Measurements from ENCODE around the gene KRT222.

KRT222 gene

DNA sequence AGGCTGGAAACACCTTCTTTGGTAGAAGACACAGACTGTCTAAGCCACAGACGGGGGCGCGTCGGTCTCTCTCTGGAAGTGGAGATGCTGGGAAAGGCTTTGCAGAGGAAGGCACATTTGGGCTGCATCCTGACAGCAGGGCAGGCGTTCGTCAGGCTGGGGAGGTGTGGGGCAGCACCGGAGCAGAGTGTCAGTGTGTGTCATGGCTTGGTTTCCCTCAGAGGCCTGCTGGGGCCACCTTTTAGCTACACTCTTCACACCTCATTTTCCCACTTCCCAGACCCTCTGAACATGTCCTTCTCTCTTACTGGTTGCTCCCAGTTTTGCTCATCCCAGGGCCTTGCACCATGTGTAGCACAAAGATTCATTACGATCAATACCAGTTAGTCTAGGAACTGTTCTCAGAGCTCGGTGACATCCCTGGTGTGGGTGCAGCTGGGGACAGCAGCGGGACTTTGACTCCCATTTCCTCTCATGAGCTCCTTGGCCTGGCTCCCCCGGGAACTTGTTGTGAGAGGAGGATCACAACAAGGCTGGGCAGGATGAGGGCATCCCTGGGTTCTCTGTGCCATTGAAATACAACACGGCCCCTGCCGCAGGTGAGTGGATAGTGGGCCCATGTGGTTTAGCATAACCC is 50.4 kb downstream of the KRT222 start:
- DNase-seq = no peak

DNA sequence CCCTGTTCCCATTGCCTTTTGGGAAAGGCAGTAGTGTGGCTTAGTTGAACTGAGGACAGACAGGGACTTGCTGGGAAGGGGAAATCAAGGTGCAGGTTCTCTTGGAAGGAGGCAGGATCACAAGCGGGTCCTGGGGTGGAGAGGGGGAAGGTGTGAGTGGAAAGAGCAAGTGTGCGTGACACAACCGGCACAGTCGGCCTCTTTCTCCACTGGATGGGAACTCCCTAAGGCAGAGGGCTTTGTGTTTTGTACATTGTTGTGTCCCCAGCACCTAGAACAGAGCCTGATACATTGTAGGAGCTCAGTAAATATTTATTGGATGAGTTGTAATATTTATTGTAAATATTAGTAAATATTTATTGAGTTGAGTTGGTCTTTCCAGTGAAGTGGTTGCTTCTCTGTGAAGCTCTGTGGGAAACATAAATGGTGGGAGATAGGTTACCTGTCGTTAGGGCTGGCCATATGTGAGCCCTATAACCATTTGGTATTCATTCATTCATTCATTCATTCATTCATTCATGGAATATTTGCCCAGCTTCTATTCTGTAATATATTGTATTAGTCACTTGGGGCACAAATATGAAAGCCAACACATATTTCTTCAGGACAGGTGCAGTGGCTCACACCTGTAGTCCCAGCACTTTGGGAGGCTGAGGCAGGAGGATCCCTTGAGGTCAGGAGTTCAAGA is 51.4 kb downstream of the KRT222 start:
- DNase-seq = no peak

DNA sequence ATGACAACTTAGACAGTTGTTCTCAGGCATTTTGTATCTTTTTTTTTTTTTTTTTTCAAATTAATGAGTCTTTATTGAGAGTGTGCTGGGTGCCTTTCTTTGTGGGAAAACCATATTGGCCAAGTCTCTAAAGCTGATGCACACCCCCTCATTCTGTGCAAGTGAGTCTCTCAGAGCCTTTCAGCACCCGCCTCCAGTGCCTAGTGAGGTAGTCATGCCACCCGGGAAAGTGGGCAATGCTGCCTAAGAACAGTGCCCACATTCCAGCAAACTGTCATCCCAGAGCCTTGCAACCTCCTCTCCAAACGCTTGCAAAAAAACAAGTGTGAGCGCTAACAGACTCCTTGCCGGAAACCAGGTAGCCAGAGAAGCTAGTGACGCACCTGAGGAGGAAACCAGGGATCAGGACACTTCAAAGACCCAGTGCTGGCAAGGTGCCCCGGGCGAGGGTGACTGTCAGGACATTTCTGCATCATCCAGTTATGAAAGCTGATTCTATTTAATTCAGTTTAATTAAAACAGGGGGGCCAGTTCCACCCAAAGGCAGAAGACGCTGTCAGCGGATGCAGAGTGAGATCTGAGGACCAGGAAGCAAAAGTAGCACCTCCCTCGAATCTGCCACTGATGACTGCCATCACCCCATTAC is 52.3 kb downstream of the KRT222 start:
- DNase-seq = peak; percentile 86

DNA sequence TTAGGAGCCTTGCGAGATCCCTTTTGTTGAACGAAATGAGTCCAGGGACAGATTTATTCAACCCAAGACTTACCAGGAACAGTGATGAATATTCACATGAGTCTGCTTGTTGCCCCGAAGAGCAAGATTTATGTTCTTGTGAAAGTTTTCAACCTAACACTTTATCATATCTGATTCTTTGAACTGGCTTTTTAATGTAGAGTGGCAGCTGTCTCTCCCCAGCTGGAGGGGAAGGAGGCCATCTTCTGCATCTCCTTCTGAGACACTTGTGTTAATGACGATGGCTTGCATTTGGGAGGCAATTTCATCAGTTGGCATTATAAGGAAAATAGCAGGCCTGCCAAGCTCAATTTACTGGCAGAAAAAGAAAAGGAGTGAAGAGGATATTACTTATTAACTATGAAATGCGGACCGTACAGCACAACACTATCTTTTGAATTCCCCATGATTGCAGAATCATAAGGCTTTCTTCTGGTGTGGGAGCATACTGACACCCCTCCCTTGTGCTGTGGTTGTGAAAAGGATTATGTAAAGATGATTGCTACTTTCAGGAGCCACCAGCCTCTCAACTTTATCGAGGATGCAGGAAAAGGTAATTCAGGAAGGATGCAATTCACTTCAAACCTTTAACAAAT is 53.0 kb downstream of the KRT222 start:
- no peak for DNase-seq

DNA sequence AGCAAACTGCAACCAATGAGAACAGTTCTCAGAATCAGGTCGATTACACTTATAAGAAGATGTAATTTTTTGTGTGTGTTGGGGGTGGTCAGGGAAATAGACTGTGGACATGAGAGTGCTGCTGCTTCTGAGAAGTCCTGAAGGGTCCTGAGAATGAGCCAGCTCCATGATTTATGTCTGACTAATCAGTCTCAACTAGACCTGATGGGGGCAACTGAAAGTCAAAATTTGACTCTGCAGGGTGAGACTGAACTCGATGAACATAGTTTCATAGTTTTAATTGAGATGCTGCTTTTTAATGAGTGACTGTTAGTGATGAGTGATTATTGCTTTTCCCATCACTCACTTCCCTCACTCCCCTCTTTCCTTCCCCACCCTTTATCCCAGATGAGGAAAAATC is 54.6 kb downstream of the KRT222 start:
- no peak for DNase-seq

DNA sequence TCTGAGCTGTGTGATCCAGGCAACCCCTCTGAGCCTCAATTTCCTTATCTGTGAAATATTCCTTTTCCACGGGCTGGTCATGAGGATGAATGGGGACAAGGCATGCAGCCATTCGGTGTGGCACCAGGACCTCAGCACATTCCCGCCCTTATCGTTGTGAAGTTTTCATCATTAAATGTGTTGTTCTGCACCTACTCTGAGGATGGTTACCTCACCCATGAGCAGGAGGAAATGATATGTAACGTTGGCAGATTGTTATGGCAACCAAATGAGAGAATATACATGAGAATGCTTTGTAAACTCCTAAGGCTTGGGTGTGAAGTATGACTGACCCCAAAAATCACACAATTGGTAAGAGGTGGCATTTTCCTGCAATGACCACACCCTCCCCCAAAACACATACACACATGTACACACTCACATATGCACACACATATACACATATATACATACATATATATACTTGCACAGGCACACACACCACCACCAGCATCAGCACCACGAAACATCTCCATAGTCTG is 56.9 kb downstream of the KRT222 start:
- DNase-seq = peak; percentile 62

DNA sequence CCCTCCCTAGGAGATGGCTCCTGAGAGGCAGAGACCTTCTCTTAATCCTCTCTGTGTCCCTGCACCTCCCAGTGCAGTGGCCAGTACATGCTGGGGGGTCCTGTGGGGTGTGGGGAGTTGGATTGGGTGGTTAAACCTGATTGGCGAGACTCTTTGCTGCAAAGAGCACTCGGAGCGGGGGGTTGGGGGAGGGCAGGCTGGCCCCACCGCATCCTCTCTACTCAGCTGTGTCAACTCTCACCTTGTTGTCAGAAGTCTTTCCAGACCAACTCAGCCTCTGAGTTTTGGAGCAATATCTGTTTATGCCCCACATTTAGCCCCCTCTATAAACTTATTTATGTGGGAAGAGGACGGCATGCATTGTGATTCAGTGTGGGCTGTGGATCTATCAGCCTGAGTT is 57.3 kb downstream of the KRT222 start:
- peak; percentile 65 for DNase-seq

DNA sequence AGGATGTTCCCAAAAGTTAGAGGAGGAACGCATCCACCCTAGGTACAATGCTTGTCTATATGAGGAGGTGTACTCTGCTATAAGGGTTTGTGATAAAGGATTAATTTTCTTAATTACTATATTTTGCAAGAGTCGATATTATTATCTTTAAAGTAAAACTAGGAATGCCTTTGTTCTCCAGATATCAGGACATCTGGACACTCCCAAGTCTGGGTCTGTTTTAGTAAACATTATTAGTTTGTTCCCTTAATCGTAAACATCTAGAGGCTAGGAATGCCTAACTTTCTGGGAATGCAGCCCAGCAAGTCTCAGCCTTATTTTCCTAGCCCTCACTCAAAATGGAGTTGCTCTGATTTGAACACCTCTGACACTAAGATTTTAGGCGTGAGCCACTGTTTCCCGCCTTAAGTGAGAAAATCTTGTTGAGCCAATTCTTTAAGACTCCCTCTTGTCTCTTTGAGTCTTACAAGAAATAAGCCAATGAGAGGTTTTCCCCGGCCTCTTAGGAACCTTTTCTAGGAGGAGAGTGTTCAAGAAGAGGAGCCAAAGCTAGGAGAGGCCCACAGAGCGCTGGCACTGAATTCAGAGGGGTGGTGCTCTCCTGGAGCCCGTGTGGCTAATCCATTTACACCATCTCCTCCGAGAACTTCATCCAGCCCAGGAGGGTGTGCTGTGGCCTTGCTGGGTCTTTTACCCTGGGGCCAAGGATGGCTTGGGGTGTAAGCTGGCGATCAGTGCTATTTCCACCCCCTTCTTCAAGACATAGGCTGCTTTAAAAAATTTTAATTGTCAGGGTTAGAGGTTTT is 58.2 kb downstream of the KRT222 start:
- DNase-seq = no peak

DNA sequence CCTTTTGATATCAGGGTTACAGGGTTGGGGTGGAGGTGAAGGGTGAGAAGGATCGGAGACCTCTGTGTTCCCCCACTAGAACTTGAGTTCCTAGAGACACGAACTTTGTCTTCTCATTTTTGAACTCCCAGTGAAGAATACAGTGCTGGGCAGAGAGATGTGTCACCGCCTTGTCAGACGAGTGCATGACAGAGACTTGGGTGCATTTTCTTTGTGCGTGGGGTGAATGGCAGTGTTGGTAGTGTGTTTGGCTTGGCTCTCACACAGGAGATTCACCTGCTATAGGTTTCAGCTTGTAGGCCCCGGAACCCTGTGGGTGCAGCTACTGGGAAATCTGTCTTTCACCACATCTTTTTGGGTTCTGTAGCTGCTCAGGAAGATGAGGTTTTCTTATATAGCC is 59.7 kb downstream of the KRT222 start:
- peak; percentile 69 for DNase-seq
